A673 (cell line): ENCODE data around the gene WWP2. TPM values are rescaled to one million over a fixed set of nuclear protein-coding genes. Genes with fewer than 3 reads are reported as not detected.

ENCODE experiments used
- BruUV-seq: library from RNA; stranded (reverse); fragments of 400-500 nt; replicated peaks from 2 replicates; lab custom pipeline; 2021; lab: Mats Ljungman, UMichigan
- CTCF ChIA-PET: fragments of 300-600 bp; sonication (Branson Sonifier 250); formaldehyde crosslinking; loops from one replicate; lab custom pipeline; 2022; ENCODE audit warnings: antibody characterized with exemption; lab: Charles Lee
- POLR2A ChIA-PET: fragments of 300-600 bp; sonication (Branson Sonifier 250); formaldehyde crosslinking; loops from one replicate; lab custom pipeline; 2022; ENCODE audit warnings: antibody characterized with exemption; ENCODE audit not compliant: low non-redundant PET; lab: Charles Lee
- DNase-seq: peaks from one replicate; pipeline ENCODE4 v3.0.0-alpha.2; 2015; ENCODE audit warnings: low spot score
- H3K27ac ChIP-seq: fragments of 200-600 bp; sonication (generic); 2 replicates; pipeline ENCODE4 v1.5.1; 2016; ENCODE audit warnings: mixed run types, low read depth, mild to moderate bottlenecking, mixed read lengths, antibody characterized with exemption, low read length; ENCODE audit not compliant: poor library complexity, severe bottlenecking
- H3K27me3 ChIP-seq: fragments of 200-600 bp; sonication (generic); replicated peaks from 2 replicates; pipeline ENCODE4 v1.6.1; 2017; ENCODE audit warnings: mixed run types, low read depth, mild to moderate bottlenecking, mixed read lengths, antibody characterized with exemption, low read length; ENCODE audit not compliant: insufficient read depth, poor library complexity
- H3K36me3 ChIP-seq: fragments of 200-600 bp; sonication (generic); 2 replicates; pipeline ENCODE4 v1.6.1; 2016; ENCODE audit warnings: mixed run types, mild to moderate bottlenecking, mixed read lengths, antibody characterized with exemption, low read length; ENCODE audit not compliant: insufficient read depth, poor library complexity, severe bottlenecking
- H3K4me1 ChIP-seq: fragments of 200-600 bp; sonication (generic); 2 replicates; pipeline ENCODE4 v1.6.1; 2017; ENCODE audit warnings: mixed run types, mild to moderate bottlenecking, mixed read lengths, antibody characterized with exemption, low read length; ENCODE audit not compliant: insufficient read depth, poor library complexity, severe bottlenecking
- H3K4me3 ChIP-seq: fragments of 200-600 bp; sonication (generic); 2 replicates; pipeline ENCODE4 v1.5.1; 2016; ENCODE audit warnings: low read depth, mixed run types, mild to moderate bottlenecking, mixed read lengths, low read length; ENCODE audit not compliant: poor library complexity, severe bottlenecking
- H3K9me3 ChIP-seq: fragments of 200-600 bp; sonication (generic); 2 replicates; pipeline ENCODE4 v1.6.1; 2016; ENCODE audit warnings: mixed run types, low read depth, mild to moderate bottlenecking, mixed read lengths, antibody characterized with exemption, low read length; ENCODE audit not compliant: poor library complexity, severe bottlenecking
- EZH2 ChIP-seq: fragments of 200-600 bp; sonication (generic); IDR thresholded peaks from 2 replicates; pipeline ENCODE4 v1.6.1; 2017; ENCODE audit warnings: borderline replicate concordance, low read depth, mild to moderate bottlenecking, mixed read lengths, antibody characterized with exemption, low read length; ENCODE audit not compliant: poor library complexity, severe bottlenecking
- intact Hi-C: fragments of 100-400 bp; cut with micrococcal nuclease; formaldehyde crosslinking; loops from one replicate; pipeline ENCODE4 v1.10.0; 2022; ENCODE audit not compliant: unreplicated experiment
- total RNA-seq: library from RNA; stranded (reverse); gene quantifications from 2 replicates; pipeline ENCODE4 v1.2.3, GENCODE V29; 2021
- TF ChIP-seq, protein P1 (sequence below): fragments of 300-800, 200-600 bp; sonication (generic); conservative IDR thresholded peaks from 2 replicates; pipeline ENCODE4 v1.5.1; 2017; ENCODE audit warnings: low read depth, mild to moderate bottlenecking, antibody characterized with exemption, low read length, moderate library complexity, mixed read lengths

The WWP2 gene
- total RNA-seq, 1 experiment from 2014 or later: 32.4 TPM

- H3K36me3 ChIP-seq: no peaks in the 10 kb centered on the region
- no peaks in the 10 kb centered on the region for H3K27me3 ChIP-seq
- H3K27ac ChIP-seq: no peak overlapping the region
- ChIA-PET CTCF (interaction anchor here (0.7 kb wide), 1 partner anchor 87 kb away, joined by 3 read pairs; no protein-coding TSS in a partner anchor), POLR2A (no interaction called here)
- no TSS peak for BruUV-seq
- H3K9me3 ChIP-seq: no peaks in the 10 kb centered on the region
- no peak overlapping the region for H3K4me3 ChIP-seq
- no peak for DNase-seq
- intact Hi-C loops: loop anchor here (5.0 to 10.0 kb wide), 2 partner anchors 231 to 538 kb away; no protein-coding TSS in a partner anchor
- no peaks in the 10 kb centered on the region for H3K4me1 ChIP-seq
- TF ChIP-seq EZH2: no peak
- TF ChIP-seq, protein P1, sequence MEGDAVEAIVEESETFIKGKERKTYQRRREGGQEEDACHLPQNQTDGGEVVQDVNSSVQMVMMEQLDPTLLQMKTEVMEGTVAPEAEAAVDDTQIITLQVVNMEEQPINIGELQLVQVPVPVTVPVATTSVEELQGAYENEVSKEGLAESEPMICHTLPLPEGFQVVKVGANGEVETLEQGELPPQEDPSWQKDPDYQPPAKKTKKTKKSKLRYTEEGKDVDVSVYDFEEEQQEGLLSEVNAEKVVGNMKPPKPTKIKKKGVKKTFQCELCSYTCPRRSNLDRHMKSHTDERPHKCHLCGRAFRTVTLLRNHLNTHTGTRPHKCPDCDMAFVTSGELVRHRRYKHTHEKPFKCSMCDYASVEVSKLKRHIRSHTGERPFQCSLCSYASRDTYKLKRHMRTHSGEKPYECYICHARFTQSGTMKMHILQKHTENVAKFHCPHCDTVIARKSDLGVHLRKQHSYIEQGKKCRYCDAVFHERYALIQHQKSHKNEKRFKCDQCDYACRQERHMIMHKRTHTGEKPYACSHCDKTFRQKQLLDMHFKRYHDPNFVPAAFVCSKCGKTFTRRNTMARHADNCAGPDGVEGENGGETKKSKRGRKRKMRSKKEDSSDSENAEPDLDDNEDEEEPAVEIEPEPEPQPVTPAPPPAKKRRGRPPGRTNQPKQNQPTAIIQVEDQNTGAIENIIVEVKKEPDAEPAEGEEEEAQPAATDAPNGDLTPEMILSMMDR: no peak
Measured at GRCh38 chr16:69935740-69936139, 173.6 kb downstream of the WWP2 start.

DNA sequence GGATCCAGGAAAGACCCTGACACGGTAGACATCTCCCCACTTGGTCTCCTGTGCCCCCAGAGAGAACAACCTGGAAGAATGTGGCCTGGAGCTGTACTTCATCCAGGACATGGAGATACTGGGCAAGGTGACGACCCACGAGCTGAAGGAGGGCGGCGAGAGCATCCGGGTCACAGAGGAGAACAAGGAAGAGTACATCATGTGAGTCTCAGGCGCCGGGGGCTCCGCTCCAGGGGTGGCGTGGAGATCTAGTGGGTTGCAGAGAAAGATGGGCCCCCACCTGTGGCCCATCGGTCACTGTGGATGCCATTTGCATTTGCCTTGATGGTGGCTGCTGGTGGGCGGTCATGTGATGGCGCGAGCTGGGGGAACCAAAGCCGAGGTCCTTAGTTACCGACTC, 174.1 kb downstream of the WWP2 start:
- H3K27me3 ChIP-seq: no peaks in the 10 kb centered on the region
- H3K27ac ChIP-seq: no peak overlapping the region
- no peaks in the 10 kb centered on the region for H3K36me3 ChIP-seq
- no peak for TF ChIP-seq EZH2
- TF ChIP-seq, protein P1: no peak
- CTCF ChIA-PET: no interaction called here
- intact Hi-C loops: loop anchor here (5.0 to 10.0 kb wide), 2 partner anchors 231 to 539 kb away; no protein-coding TSS in a partner anchor
- no peak overlapping the region for H3K4me3 ChIP-seq
- H3K4me1 ChIP-seq: no peaks in the 10 kb centered on the region
- POLR2A ChIA-PET: no interaction called here
- no peaks in the 10 kb centered on the region for H3K9me3 ChIP-seq
- no TSS peak for BruUV-seq
- DNase-seq: no peak

DNA sequence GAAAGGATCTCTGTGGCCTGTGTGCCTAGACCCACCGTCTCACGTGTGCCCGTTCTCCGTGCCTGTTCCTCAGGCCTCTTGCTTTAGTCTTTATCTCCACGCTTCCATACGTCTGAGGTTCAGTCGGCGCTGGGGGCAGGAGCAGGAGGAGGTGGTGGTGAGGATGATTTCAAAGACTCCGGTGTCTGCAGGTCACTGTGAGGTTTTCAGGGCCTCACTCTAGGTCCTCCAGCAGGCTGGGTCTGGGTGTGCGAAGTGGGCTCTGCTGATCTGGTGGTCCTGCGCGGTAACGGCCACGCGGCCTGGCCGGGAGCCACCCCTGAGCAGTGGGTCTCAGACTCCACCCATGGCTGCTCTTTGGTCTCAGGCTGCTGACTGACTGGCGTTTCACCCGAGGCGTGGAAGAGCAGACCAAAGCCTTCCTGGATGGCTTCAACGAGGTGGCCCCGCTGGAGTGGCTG, 174.6 kb downstream of the WWP2 start:
- ChIA-PET CTCF (no interaction called here), POLR2A (no interaction called here)
- intact Hi-C loops: loop anchor here (5.0 to 10.0 kb wide), 2 partner anchors 232 to 539 kb away; no protein-coding TSS in a partner anchor
- DNase-seq: no peak
- Histone ChIP-seq H3K27ac (no peak overlapping the region), H3K4me1 (no peaks in the 10 kb centered on the region), H3K4me3 (no peak overlapping the region), H3K27me3 (no peaks in the 10 kb centered on the region), H3K36me3 (no peaks in the 10 kb centered on the region), H3K9me3 (no peaks in the 10 kb centered on the region)
- no peak for TF ChIP-seq EZH2
- TF ChIP-seq, protein P1: no peak
- BruUV-seq: no TSS peak
